NT2/D1 (cell line): ENCODE results near the gene ELAVL4.

Experiments
- SUZ12 ChIP-seq: IDR thresholded peaks from 2 replicates; pipeline ENCODE4 v1.6.1; 2011; ENCODE audit not compliant: insufficient read length, insufficient read depth; ENCODE audit errors: extremely low read depth
- YY1 ChIP-seq: IDR thresholded peaks from 2 replicates; pipeline ENCODE4 v1.6.1; 2011; ENCODE audit not compliant: insufficient read length, insufficient read depth
- ZNF274 ChIP-seq: IDR thresholded peaks from 2 replicates; pipeline ENCODE4 v1.6.1; 2011; ENCODE audit warnings: mild to moderate bottlenecking, low read depth, low read length

DNA sequence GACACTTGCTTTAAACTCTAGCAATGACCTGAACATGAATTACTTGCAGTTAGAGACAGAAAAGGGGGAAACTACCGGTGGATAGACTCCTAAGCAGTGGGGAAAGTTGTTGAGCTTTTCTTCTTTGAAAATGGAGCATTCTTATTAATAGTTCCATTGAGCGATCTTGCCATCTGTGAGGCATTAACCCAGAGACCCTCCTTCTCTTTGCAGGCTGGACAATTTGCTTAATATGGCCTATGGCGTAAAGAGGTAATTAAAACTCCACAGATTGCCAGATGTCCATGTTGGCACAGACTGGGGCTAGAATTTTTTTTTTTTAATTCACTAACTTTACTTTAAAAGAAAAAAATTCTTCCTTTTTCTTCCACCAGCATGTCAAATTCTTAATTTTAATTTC, 88.5 kb downstream of the ELAVL4 start:
- TF ChIP-seq ZNF274 (no peak), YY1 (no peak), SUZ12 (no peak)
